CD8-positive, alpha-beta memory T cell (primary cell): Measurements from ENCODE around the gene SLC9A9. TPM values are rescaled to one million over a fixed set of nuclear protein-coding genes. Genes with fewer than 3 reads are reported as not detected.

ENCODE experiments used
- CTCF ChIA-PET: fragments of 350-600 bp; sonication (Branson Sonifier 250); formaldehyde crosslinking; loops from one replicate; lab custom pipeline; 2021; ENCODE audit warnings: antibody characterized with exemption; lab: Charles Lee
- POLR2A ChIA-PET: fragments of 350-600 bp; sonication (Branson Sonifier 250); formaldehyde crosslinking; loops from one replicate; lab custom pipeline; 2021; ENCODE audit warnings: antibody characterized with exemption; lab: Charles Lee
- DNase-seq, 5 donors: peaks; one replicate each; pipeline versions ENCODE4 v3.0.0 to v3.0.0-alpha.2; 2020 to 2022; ENCODE audit warnings: mixed read lengths in 1 of 5
- H3K27ac ChIP-seq: one replicate; pipeline ENCODE4 v1.7.0; 2013; ENCODE audit warnings: low read depth, mild to moderate bottlenecking, low read length, moderate library complexity
- H3K27me3 ChIP-seq: 2 replicates; pipeline ENCODE4 v1.7.0; 2013; ENCODE audit warnings: low read length, mild to moderate bottlenecking; ENCODE audit not compliant: insufficient read depth, poor library complexity, severe bottlenecking
- H3K36me3 ChIP-seq: 2 replicates; pipeline ENCODE4 v1.7.0; 2013; ENCODE audit warnings: mild to moderate bottlenecking, low read length, moderate library complexity; ENCODE audit not compliant: insufficient read depth
- H3K4me1 ChIP-seq: 2 replicates; pipeline ENCODE4 v1.7.0; 2013; ENCODE audit warnings: mild to moderate bottlenecking, low read length, moderate library complexity; ENCODE audit not compliant: insufficient read depth
- H3K4me3 ChIP-seq: 2 replicates; pipeline ENCODE4 v1.7.0; 2013; ENCODE audit warnings: mild to moderate bottlenecking, low read length
- H3K9me3 ChIP-seq: 2 replicates; pipeline ENCODE4 v1.7.0; 2013; ENCODE audit warnings: mild to moderate bottlenecking, low read length
- H3K27ac Mint-ChIP-seq, 8 donors: one replicate each; pipeline ENCODE4 v1.8.0; 2020 to 2021; ENCODE audit warnings: mixed read lengths in 8 of 8, mild to moderate bottlenecking in 6 of 8, inconsistent platforms in 3 of 8, moderate library complexity in 3 of 8
- H3K27me3 Mint-ChIP-seq, 2 donors: one replicate each; pipeline ENCODE4 v1.8.0; 2020 to 2021; ENCODE audit warnings: mixed read lengths in 2 of 2, mild to moderate bottlenecking in 1 of 2, moderate library complexity in 1 of 2
- H3K36me3 Mint-ChIP-seq, 3 donors: one replicate each; pipeline ENCODE4 v1.8.0; 2020 to 2021; ENCODE audit warnings: mixed read lengths in 3 of 3, inconsistent platforms in 1 of 3, mild to moderate bottlenecking in 1 of 3
- H3K4me1 Mint-ChIP-seq, 3 donors: one replicate each; pipeline ENCODE4 v1.8.0; 2020 to 2021; ENCODE audit warnings: mixed read lengths in 3 of 3, inconsistent platforms in 1 of 3, mild to moderate bottlenecking in 1 of 3
- H3K4me3 Mint-ChIP-seq, 7 donors: one replicate each; pipeline ENCODE4 v1.8.0; 2020 to 2021; ENCODE audit warnings: mixed read lengths in 7 of 7, mild to moderate bottlenecking in 6 of 7, moderate library complexity in 4 of 7, inconsistent platforms in 2 of 7
- H3K9me3 Mint-ChIP-seq, 5 donors: one replicate each; pipeline ENCODE4 v1.8.0; 2020 to 2022; ENCODE audit warnings: mixed read lengths in 5 of 5, mild to moderate bottlenecking in 3 of 5, moderate library complexity in 2 of 5, inconsistent platforms in 1 of 5
- polyA plus RNA-seq: library from polyadenylated mRNA; unstranded; fragments of 300-500 nt; fragmentation: Illumina TruSeq; gene quantifications from one replicate; pipeline ENCODE4 v1.2.3, GENCODE V29; 2021
- total RNA-seq, 2 experiments: library from RNA; stranded (reverse); gene quantifications; one replicate each; pipeline ENCODE4 v1.2.3, GENCODE V29; 2021

SLC9A9 gene
- total and polyA plus RNA-seq, 3 experiments from 2014 or later = 1.2 to 18.0 (median 2.2) TPM

DNA sequence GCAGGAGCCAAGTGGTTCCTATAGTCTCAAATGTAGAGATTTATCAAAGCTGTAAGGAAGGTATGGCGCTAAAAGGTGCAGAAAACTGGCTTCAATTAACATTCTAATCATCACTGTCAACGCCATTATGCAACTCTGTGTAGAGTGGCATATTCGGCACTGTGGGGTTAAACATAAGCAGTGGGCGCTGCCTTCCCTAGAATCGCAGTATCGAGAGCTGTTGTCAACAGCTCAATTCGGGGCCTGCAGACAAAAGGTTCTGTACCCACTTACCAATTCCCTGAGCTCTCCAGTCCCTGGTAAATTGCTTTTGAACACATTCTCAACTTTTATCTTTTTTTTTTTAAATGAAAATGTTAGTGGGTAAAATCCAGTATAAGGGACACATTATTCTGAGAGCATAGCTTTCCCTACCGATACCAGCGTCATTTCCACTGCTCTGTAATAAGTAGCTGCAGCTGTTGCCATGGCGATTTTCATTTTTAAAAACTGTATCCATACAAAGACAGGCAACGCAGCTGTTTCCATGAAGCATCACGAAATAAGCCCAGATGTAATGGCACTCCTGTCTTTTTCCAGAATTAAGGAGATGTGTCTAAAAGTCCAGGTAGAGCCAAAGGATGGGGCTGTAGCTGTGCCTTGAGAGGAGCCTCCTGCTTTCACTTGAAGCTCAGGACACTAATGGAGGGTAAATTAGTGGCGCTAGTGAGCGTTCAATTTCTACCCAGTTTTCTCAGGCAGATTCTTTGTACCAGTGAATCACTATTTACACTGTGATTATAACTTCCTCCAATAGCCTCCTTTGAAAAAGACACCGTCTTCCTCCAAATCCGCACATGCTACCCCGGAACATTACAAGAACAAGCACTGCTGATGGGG is 250.3 kb downstream of the SLC9A9 start:
- ChIA-PET POLR2A (no interaction called here), CTCF (no interaction called here)
- DNase-seq = no peak

DNA sequence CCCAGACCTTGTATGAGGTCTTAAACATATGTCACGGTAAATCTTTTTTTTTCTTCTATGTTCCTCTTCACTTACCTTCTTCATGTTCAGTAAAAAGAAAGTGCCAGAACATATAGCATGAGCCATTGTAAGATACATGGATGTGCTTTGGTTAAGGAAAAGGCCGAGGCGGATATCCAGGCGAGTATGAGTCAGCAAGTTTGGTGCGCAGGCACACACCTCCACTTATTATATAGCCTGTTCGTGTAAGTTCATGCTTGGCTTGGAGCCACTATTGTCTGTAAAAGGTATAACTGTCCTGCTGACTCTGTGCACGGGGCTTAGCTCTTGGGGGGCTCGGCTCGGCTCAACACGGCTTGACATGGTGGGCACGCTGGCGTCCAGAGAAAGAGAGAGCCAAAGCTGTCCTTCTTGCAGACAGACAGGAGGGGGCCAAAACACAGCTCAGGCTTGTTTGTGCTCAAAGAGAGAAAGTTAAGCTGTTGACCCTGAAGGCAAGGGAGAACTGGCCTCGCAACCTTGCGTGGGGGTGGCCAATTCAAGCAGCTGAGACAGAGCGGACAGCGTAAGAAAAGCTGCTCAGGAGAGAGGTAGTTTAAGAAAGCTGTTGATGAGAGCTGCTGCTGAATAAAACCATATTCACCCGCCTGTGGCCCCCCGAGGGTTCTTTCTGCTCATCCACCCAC is 251.2 kb downstream of the SLC9A9 start:
- Mint-ChIP-seq H3K27ac (no peak overlapping the region), H3K4me1 (no peaks in the 10 kb centered on the region), H3K4me3 (no peak overlapping the region), H3K9me3 (no peaks in the 10 kb centered on the region), H3K36me3 (peaks cover 0 to 19% (median 5%) of the 10 kb centered on the region in 3 donors), H3K27me3 (no peaks in the 10 kb centered on the region)
- no peaks in the 10 kb centered on the region for H3K4me1 ChIP-seq
- no peaks in the 10 kb centered on the region for H3K9me3 ChIP-seq
- DNase-seq = no peak
- H3K27ac ChIP-seq = no peak overlapping the region
- no peaks in the 10 kb centered on the region for H3K36me3 ChIP-seq
- H3K4me3 ChIP-seq = no peak overlapping the region
- ChIA-PET POLR2A (no interaction called here), CTCF (no interaction called here)
- H3K27me3 ChIP-seq = no peaks in the 10 kb centered on the region

More for the DNA sequence above, 250.3 kb downstream of the SLC9A9 start:
- H3K36me3 ChIP-seq = no peaks in the 10 kb centered on the region
- Mint-ChIP-seq H3K27ac (no peak overlapping the region), H3K36me3 (peaks cover 0 to 24% (median 5%) of the 10 kb centered on the region in 3 donors), H3K4me3 (no peak overlapping the region), H3K27me3 (no peaks in the 10 kb centered on the region), H3K4me1 (no peaks in the 10 kb centered on the region), H3K9me3 (no peaks in the 10 kb centered on the region)
- no peaks in the 10 kb centered on the region for H3K4me1 ChIP-seq
- H3K9me3 ChIP-seq = no peaks in the 10 kb centered on the region
- H3K4me3 ChIP-seq = no peak overlapping the region
- H3K27ac ChIP-seq = no peak overlapping the region
- H3K27me3 ChIP-seq = no peaks in the 10 kb centered on the region

DNA sequence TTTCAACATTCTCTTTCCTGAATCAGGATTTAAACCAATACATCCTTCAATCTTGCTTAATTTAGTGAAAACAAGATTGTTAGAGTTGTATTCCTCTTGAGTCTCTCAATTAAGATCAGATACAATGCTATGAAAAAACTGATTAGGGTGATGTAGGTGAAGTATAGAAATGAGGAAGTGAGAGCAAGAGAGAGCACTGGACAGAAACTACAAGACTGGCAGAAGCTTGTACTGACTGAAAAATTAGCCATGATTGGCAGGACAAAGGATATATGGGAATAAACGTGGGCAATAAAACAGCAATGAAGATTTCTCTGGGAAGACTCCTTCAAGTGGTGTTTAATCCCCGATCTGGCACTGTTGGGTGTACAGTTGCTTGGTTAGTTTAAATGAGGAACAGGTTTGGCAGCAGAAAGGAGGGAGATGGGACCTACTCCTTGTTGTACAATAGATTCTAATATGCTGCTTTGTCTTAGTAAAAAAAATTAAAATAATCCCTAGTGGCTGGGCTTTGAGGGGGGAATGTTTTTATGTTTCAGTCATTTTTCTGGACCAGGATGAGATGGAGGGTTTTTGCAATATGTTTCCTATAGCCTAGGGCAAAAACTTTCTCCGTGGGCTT is 252.7 kb downstream of the SLC9A9 start:
- Histone ChIP-seq H3K4me1 (no peaks in the 10 kb centered on the region), H3K36me3 (no peaks in the 10 kb centered on the region), H3K4me3 (no peak overlapping the region), H3K9me3 (no peaks in the 10 kb centered on the region), H3K27me3 (no peaks in the 10 kb centered on the region), H3K27ac (no peak overlapping the region)
- H3K4me1 Mint-ChIP-seq = no peaks in the 10 kb centered on the region
- POLR2A ChIA-PET = no interaction called here
- no peak overlapping the region for H3K27ac Mint-ChIP-seq
- CTCF ChIA-PET = no interaction called here
- H3K36me3 Mint-ChIP-seq = peaks cover 0 to 8% (median 6%) of the 10 kb centered on the region in 3 donors
- H3K4me3 Mint-ChIP-seq = no peak overlapping the region
- H3K9me3 Mint-ChIP-seq = no peaks in the 10 kb centered on the region
- H3K27me3 Mint-ChIP-seq = no peaks in the 10 kb centered on the region
- no peak for DNase-seq

DNA sequence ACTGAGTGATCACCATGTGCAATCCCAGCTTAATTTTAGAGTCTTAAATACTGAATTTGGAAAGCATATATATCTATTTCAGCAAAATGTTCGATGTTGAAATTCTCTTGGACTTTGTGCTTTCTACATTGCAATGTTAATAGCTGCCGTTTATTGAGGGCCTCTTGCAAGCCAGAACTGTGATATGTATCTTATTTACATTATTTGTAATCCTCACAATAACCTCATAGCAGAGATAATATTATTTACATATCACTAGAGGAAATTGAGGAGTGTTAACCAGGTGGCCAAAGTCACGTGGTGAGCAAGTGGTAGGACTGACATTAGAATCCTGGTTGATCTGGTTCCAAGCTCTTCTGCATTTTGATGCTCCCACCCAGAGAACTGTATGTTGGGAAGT is 254.1 kb downstream of the SLC9A9 start:
- Mint-ChIP-seq H3K36me3 (peaks cover 0 to 10% (median 0%) of the 10 kb centered on the region in 3 donors), H3K4me1 (no peaks in the 10 kb centered on the region), H3K27ac (no peak overlapping the region), H3K4me3 (no peak overlapping the region), H3K27me3 (no peaks in the 10 kb centered on the region), H3K9me3 (no peaks in the 10 kb centered on the region)
- Histone ChIP-seq H3K4me3 (no peak overlapping the region), H3K4me1 (no peaks in the 10 kb centered on the region), H3K27ac (no peak overlapping the region), H3K36me3 (no peaks in the 10 kb centered on the region), H3K9me3 (no peaks in the 10 kb centered on the region), H3K27me3 (no peaks in the 10 kb centered on the region)
- DNase-seq = no peak
- ChIA-PET CTCF (no interaction called here), POLR2A (no interaction called here)

DNA sequence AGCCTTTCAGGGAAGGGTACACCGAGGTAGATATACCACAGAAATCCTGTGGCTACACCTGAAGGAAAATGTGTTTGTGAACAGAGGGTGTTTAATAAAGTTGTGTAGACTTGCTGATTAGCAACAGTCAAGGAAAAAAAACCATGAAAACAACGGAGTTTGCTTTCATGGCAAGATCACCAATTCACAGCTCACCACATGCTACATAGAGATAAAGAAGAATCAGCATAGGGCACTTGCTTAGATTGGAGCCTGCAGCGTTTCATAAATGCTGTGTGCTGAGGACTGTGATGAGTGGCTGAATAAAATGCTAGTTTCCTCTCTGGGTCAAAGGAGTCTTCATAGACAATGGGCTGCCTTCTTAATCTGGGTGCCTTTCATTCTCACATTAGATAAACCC is 257.6 kb downstream of the SLC9A9 start:
- Histone ChIP-seq H3K9me3 (no peaks in the 10 kb centered on the region), H3K36me3 (no peaks in the 10 kb centered on the region), H3K4me1 (no peaks in the 10 kb centered on the region), H3K4me3 (no peak overlapping the region), H3K27ac (no peak overlapping the region), H3K27me3 (no peaks in the 10 kb centered on the region)
- ChIA-PET CTCF (no interaction called here), POLR2A (no interaction called here)
- Mint-ChIP-seq H3K36me3 (peaks cover 0 to 13% (median 0%) of the 10 kb centered on the region in 3 donors), H3K9me3 (no peaks in the 10 kb centered on the region), H3K27ac (no peak overlapping the region), H3K4me1 (no peaks in the 10 kb centered on the region), H3K27me3 (no peaks in the 10 kb centered on the region), H3K4me3 (no peak overlapping the region)
- DNase-seq = no peak

DNA sequence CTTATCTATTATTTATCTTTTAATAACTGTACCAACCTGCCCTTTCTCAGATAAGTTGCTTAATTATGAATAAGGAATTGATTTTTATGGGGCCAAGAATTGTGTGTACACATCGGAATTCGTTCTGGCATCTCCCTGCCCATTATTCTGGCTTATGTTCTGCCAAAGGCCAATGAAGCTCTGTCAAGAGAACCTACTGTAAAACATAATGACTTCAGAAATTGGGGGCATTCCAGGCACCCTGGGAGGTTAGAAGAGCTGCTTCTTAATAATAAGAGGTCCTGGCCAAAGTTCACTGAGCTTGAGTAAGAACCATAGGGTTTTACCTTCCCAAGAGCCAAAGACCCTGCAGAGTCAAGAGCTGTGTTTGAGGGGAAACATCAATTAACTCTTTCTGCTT is 261.7 kb downstream of the SLC9A9 start:
- H3K27me3 Mint-ChIP-seq = no peaks in the 10 kb centered on the region
- Histone ChIP-seq H3K4me1 (no peaks in the 10 kb centered on the region), H3K9me3 (no peaks in the 10 kb centered on the region), H3K27ac (no peak overlapping the region), H3K36me3 (no peaks in the 10 kb centered on the region), H3K4me3 (no peak overlapping the region), H3K27me3 (no peaks in the 10 kb centered on the region)
- POLR2A ChIA-PET = no interaction called here
- no peaks in the 10 kb centered on the region for H3K9me3 Mint-ChIP-seq
- H3K4me1 Mint-ChIP-seq = no peaks in the 10 kb centered on the region
- no peak for DNase-seq
- H3K4me3 Mint-ChIP-seq = no peak overlapping the region
- CTCF ChIA-PET = no interaction called here
- peaks cover 0 to 14% (median 6%) of the 10 kb centered on the region in 3 donors for H3K36me3 Mint-ChIP-seq
- H3K27ac Mint-ChIP-seq = peak overlapping the region in 1 of 8 donors; percentile 21

DNA sequence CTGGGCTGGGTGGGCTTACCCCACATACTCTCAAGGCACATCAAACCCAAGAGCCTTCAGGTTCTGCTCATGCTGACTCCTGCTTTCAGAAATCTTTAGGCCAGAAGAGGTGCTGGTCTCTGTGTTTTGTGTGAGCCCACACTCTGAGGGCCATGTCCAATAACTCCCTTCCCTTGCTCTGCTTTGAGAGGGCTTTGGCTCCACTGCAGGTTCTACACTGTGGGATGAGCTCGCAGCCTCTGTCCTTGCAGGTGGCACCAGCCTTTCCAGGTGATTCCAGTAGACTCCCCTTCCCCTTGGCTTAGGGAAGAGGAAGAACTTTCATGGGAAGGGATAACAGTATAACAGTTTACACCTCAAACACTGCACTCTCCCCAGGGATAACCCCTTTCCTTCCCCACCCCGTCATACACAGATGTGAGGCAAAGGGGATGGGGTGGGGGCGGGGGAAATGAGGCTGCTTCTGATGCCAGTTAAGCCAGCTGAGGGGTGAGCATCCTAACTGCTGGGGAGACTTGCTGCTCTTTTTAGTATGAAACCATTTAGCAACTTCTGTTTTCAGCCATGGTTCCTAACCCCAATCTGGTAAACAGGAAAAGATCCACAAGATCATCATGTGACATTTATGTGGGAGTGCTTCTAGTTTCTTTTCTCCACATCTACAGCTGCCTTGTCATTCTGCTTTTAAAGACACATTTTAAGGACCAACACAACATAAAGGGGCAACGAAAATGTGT is 262.4 kb downstream of the SLC9A9 start:
- Mint-ChIP-seq H3K27ac (peak overlapping the region in 1 of 8 donors; percentile 19), H3K4me3 (no peak overlapping the region), H3K4me1 (no peaks in the 10 kb centered on the region), H3K36me3 (peaks cover 0 to 11% (median 6%) of the 10 kb centered on the region in 3 donors), H3K9me3 (no peaks in the 10 kb centered on the region), H3K27me3 (no peaks in the 10 kb centered on the region)
- no peak for DNase-seq
- Histone ChIP-seq H3K27me3 (no peaks in the 10 kb centered on the region), H3K27ac (no peak overlapping the region), H3K4me3 (no peak overlapping the region), H3K9me3 (no peaks in the 10 kb centered on the region), H3K4me1 (no peaks in the 10 kb centered on the region), H3K36me3 (no peaks in the 10 kb centered on the region)
- ChIA-PET CTCF (no interaction called here), POLR2A (no interaction called here)
